Suprapubic skin (tissue), 4 donors: ENCODE data around the gene SLK. TPM values are rescaled to one million over a fixed set of nuclear protein-coding genes. Genes with fewer than 3 reads are reported as not detected.

Experiments used
- DNase-seq, 2 donors: peaks; one replicate each; pipeline ENCODE4 v3.0.0-alpha.2; 2019; ENCODE audit warnings: low spot score in 2 of 2
- H3K27ac ChIP-seq: fragments of 200-600 bp; sonication (generic); one replicate; pipeline ENCODE4 v1.5.1; 2019
- H3K27me3 ChIP-seq: fragments of 200-600 bp; sonication (generic); one replicate; pipeline ENCODE4 v1.5.1; 2019
- H3K36me3 ChIP-seq: fragments of 200-600 bp; sonication (generic); one replicate; pipeline ENCODE4 v1.5.1; 2019
- H3K4me1 ChIP-seq: fragments of 200-600 bp; sonication (generic); one replicate; pipeline ENCODE4 v1.5.1; 2019
- H3K4me3 ChIP-seq: fragments of 200-600 bp; sonication (generic); one replicate; pipeline ENCODE4 v1.5.1; 2019; ENCODE audit warnings: mild to moderate bottlenecking
- H3K9me3 ChIP-seq: fragments of 200-600 bp; sonication (generic); one replicate; pipeline ENCODE4 v1.5.1; 2019
- EP300 ChIP-seq: sonication (generic); formaldehyde crosslinking; IDR thresholded peaks from one replicate; pipeline ENCODE4 v1.6.1; 2017; ENCODE audit warnings: antibody characterized with exemption
- POLR2A ChIP-seq, 2 donors: fragments of 450-650 bp; IDR thresholded peaks; one replicate each; pipeline ENCODE4 v1.6.1; 2017; ENCODE audit warnings: antibody characterized with exemption in 2 of 2, mild to moderate bottlenecking in 2 of 2, moderate library complexity in 2 of 2
- POLR2AphosphoS5 ChIP-seq, 3 donors: sonication (generic); formaldehyde crosslinking; IDR thresholded peaks; one replicate each; pipeline ENCODE4 v1.6.1; 2017; ENCODE audit warnings: antibody characterized with exemption in 3 of 3
- WGBS: methylation state at CpG from one replicate; pipeline ENCODE4 v1.1.5; 2018; 5-methylcytosine and 5-hydroxymethylcytosine counted together
- total RNA-seq, 4 donors: library from RNA; depleted of rRNA; stranded (reverse); fragments of >200 nt; gene quantifications; one replicate each; pipeline ENCODE4 v1.1.0, GENCODE V29; 2016
- TF ChIP-seq, protein P1 (sequence below), 2 donors: fragments of 200-600 bp in 1 of 2; fragments of 450-650 bp in 1 of 2; sonication (generic) in 1 of 2; IDR thresholded peaks; one replicate each; pipeline ENCODE4 v1.5.1; 2016 to 2019; ENCODE audit warnings: antibody characterized with exemption in 2 of 2, mild to moderate bottlenecking in 1 of 2, moderate library complexity in 1 of 2

The SLK gene
- total RNA-seq, 4 donors from 2014 or later: 38.1 to 81.4 (median 56.3) TPM

- 67% methylated on average over 6 of the region's 6 CpGs for WGBS
- H3K27me3 ChIP-seq: no peaks in the 10 kb centered on the region
- H3K27ac ChIP-seq: no peak overlapping the region
- DNase-seq: no peak
- H3K4me1 ChIP-seq: peaks cover 6% of the 10 kb centered on the region
- H3K9me3 ChIP-seq: no peaks in the 10 kb centered on the region
- H3K4me3 ChIP-seq: no peak overlapping the region
- TF ChIP-seq, protein P1, sequence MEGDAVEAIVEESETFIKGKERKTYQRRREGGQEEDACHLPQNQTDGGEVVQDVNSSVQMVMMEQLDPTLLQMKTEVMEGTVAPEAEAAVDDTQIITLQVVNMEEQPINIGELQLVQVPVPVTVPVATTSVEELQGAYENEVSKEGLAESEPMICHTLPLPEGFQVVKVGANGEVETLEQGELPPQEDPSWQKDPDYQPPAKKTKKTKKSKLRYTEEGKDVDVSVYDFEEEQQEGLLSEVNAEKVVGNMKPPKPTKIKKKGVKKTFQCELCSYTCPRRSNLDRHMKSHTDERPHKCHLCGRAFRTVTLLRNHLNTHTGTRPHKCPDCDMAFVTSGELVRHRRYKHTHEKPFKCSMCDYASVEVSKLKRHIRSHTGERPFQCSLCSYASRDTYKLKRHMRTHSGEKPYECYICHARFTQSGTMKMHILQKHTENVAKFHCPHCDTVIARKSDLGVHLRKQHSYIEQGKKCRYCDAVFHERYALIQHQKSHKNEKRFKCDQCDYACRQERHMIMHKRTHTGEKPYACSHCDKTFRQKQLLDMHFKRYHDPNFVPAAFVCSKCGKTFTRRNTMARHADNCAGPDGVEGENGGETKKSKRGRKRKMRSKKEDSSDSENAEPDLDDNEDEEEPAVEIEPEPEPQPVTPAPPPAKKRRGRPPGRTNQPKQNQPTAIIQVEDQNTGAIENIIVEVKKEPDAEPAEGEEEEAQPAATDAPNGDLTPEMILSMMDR (IDR thresholded peaks at IDR 0.05): peak in 1 of 2 donors; percentile 45
- TF ChIP-seq POLR2A (IDR thresholded peaks at IDR 0.05): no peak
- H3K36me3 ChIP-seq: peaks cover 65% of the 10 kb centered on the region
These were observed 61.2 kb downstream of the SLK start for GRCh38 chr10:104028146-104028545.

- H3K9me3 ChIP-seq: no peaks in the 10 kb centered on the region
- H3K36me3 ChIP-seq: peaks cover 65% of the 10 kb centered on the region
- no peak for DNase-seq
- TF ChIP-seq EP300 (no peak), POLR2A (IDR thresholded peaks at IDR 0.05) (no peak), POLR2AphosphoS5 (IDR thresholded peaks at IDR 0.05) (no peak)
- TF ChIP-seq, protein P1 (IDR thresholded peaks at IDR 0.05): no peak
- H3K27me3 ChIP-seq: no peaks in the 10 kb centered on the region
- no peak overlapping the region for H3K27ac ChIP-seq
- WGBS: 41% methylated on average over 4 of the region's 4 CpGs
- peaks cover 6% of the 10 kb centered on the region for H3K4me1 ChIP-seq
- H3K4me3 ChIP-seq: no peak overlapping the region
These were observed 62.0 kb downstream of the SLK start for GRCh38 chr10:104028823-104029520.

GRCh38 chr10:104029521-104029860 lies 62.6 kb downstream of the SLK start:
- TF ChIP-seq, protein P1 (IDR thresholded peaks at IDR 0.05): no peak
- no peak for TF ChIP-seq POLR2A (IDR thresholded peaks at IDR 0.05)
- TF ChIP-seq EP300: no peak
- TF ChIP-seq POLR2AphosphoS5 (IDR thresholded peaks at IDR 0.05): no peak
- no peak for DNase-seq
- no peaks in the 10 kb centered on the region for H3K27me3 ChIP-seq
- H3K27ac ChIP-seq: no peak overlapping the region
- no peak overlapping the region for H3K4me3 ChIP-seq
- H3K9me3 ChIP-seq: no peaks in the 10 kb centered on the region
- peaks cover 63% of the 10 kb centered on the region for H3K36me3 ChIP-seq
- WGBS: 30% methylated on average over 6 of the region's 6 CpGs
- peaks cover 6% of the 10 kb centered on the region for H3K4me1 ChIP-seq

GRCh38 chr10:104031631-104032030 lies 64.7 kb downstream of the SLK start:
- Histone ChIP-seq H3K36me3 (peaks cover 42% of the 10 kb centered on the region), H3K27me3 (no peaks in the 10 kb centered on the region), H3K9me3 (no peaks in the 10 kb centered on the region), H3K27ac (no peak overlapping the region), H3K4me1 (peaks cover 6% of the 10 kb centered on the region), H3K4me3 (no peak overlapping the region)
- WGBS: 78% methylated on average over 2 of the region's 2 CpGs
- TF ChIP-seq EP300 (no peak), POLR2AphosphoS5 (IDR thresholded peaks at IDR 0.05) (no peak), POLR2A (IDR thresholded peaks at IDR 0.05) (no peak)
- TF ChIP-seq, protein P1 (IDR thresholded peaks at IDR 0.05): no peak
- DNase-seq: no peak

DNA sequence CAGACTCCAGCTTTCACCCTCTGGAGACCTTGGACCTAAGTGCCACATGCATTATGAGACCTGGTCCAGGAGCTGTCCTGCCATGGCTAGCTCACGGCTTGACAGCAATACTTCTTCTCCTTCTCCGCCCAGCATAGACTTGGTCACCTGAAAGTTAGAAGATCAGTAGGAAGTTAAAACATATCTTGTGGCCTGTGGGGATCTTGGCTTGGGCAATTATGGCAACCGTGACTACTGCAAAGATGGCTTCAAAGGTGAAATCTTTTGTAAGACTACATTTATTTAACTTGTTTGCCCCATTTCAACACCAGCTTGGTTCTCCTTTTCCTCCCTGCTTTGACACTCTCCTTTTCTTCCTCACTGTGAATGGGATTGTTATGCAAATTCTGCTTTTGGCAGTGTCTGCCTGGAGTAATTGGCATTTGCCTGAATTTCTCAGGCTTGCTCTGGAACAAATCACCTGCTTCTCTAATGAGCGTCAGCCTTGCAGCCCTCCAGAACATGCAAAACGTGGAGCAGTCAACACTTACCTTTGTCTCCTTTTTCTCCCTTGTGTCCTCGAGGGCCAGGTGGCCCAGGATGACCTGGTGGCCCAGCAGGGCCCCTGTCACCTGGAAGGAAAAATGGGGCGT lies 65.3 kb downstream of the SLK start:
- Histone ChIP-seq H3K4me3 (no peak overlapping the region), H3K36me3 (peaks cover 37% of the 10 kb centered on the region), H3K27me3 (no peaks in the 10 kb centered on the region), H3K4me1 (peaks cover 6% of the 10 kb centered on the region), H3K27ac (no peak overlapping the region), H3K9me3 (no peaks in the 10 kb centered on the region)
- TF ChIP-seq, protein P1 (IDR thresholded peaks at IDR 0.05): no peak
- TF ChIP-seq EP300 (no peak), POLR2A (IDR thresholded peaks at IDR 0.05) (no peak)
- DNase-seq: no peak
- 75% methylated on average over 7 of the region's 7 CpGs for WGBS
